ENCODE data around the gene PGBD1. TPM values are rescaled to one million over a fixed set of nuclear protein-coding genes. Genes with fewer than 3 reads are reported as not detected.

Gene PGBD1
- total and polyA plus RNA-seq, 2 of the 13 experiments (the other 11 are each of a cell fraction or from before 2014, with no cell fraction given), result 3.6 to 6.9 TPM

DNA sequence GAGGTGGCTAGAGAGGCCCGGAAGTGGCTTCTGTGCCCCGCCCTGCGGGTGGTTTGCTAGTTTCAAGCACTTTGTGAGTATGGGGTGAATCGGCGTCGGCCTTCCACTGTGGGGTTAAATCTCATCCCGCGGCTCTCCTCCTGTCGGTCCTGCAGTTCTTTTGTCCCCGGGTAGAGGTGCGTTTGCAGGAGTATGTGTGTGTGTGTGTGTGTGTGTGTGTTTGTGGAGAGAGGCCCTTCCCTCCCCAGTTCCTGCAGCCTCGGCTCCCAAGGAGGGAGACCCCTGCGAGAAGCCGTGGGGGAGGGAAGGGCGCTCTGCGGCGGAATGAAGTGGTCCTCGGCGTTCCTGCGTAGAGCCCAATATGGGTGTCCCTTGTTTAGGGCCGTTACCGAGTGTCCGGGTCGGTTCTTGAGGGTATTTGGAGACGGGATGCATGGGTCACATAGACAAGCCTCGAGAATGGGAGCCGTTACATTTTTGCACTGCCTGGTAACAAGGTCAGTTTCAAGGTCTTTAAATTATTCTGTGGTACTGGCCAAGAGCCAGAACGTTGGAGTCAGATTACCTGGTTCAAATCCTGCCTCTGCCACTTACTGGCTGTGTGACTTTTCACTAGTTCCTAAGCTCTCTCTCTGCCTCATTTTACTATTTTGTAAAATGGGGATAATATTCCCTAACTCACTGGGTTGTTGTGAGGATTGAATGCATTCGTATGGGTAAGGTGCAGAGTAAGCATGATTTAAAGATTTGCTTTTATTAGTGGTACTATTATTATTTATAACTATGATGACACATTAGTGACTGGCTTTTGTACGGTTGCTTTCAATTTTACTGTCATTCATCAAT lies 68.7 kb downstream of the PGBD1 start, which contains the start of gene ZKSCAN3 (continued):
- TF ChIP-seq ZFY (CRISPR knock-in tag; IDR thresholded peaks at IDR 0.05) (peak; percentile 82), SALL2 (CRISPR knock-in tag; IDR thresholded peaks at IDR 0.05) (peak; percentile 64; the same call in 1 of the 2 replicates), ZNF18 (CRISPR knock-in tag; IDR thresholded peaks at IDR 0.05; ENCODE audit: insufficient replicate concordance) (no peak), BHLHE40 (IDR thresholded peaks at IDR 0.05; ENCODE audit: low read length) (peak; percentile 55; the same call in 1 of the 2 replicates), ZKSCAN8 (CRISPR knock-in tag; IDR thresholded peaks at IDR 0.05; ENCODE audit: borderline replicate concordance) (no peak; the same call in 1 of the 2 replicates), TAF15 (IDR thresholded peaks at IDR 0.05; ENCODE audit: low read depth, low read length, poor library complexity, severe bottlenecking) (no peak), KAT8 (CRISPR knock-in tag; IDR thresholded peaks at IDR 0.05) (peak; percentile 96), ATF7-NPFF (CRISPR knock-in tag; IDR thresholded peaks at IDR 0.05; ENCODE audit: low read depth) (peak; percentile 72; the same call in 1 of the 2 replicates), FOXA3 (CRISPR knock-in tag; IDR thresholded peaks at IDR 0.05) (peak; percentile 15), ATAD3A (CRISPR knock-in tag; IDR thresholded peaks at IDR 0.05) (no peak), PAXIP1 (CRISPR knock-in tag; conservative IDR thresholded peaks at IDR 0.05) (peak; percentile 53), NR1H2 (CRISPR knock-in tag; IDR thresholded peaks at IDR 0.05; ENCODE audit: borderline replicate concordance, low read depth) (0 out of 2 replicates have a peak, but pooled peaks have one; percentile 30), ZIK1 (CRISPR knock-in tag; IDR thresholded peaks at IDR 0.05; ENCODE audit: borderline replicate concordance, low read depth) (0 out of 2 replicates have a peak, but pooled peaks have one; percentile 53), ZFP90 (CRISPR knock-in tag; IDR thresholded peaks at IDR 0.05; ENCODE audit: borderline replicate concordance) (0 out of 2 replicates have a peak, but pooled peaks have one; percentile 23), ERF (CRISPR knock-in tag; IDR thresholded peaks at IDR 0.05) (peak; percentile 81), MTF1 (CRISPR knock-in tag; IDR thresholded peaks at IDR 0.05) (no peak), ZNF460 (CRISPR knock-in tag; IDR thresholded peaks at IDR 0.05; ENCODE audit: borderline replicate concordance) (no peak)
- TF ChIP-seq, protein P1, sequence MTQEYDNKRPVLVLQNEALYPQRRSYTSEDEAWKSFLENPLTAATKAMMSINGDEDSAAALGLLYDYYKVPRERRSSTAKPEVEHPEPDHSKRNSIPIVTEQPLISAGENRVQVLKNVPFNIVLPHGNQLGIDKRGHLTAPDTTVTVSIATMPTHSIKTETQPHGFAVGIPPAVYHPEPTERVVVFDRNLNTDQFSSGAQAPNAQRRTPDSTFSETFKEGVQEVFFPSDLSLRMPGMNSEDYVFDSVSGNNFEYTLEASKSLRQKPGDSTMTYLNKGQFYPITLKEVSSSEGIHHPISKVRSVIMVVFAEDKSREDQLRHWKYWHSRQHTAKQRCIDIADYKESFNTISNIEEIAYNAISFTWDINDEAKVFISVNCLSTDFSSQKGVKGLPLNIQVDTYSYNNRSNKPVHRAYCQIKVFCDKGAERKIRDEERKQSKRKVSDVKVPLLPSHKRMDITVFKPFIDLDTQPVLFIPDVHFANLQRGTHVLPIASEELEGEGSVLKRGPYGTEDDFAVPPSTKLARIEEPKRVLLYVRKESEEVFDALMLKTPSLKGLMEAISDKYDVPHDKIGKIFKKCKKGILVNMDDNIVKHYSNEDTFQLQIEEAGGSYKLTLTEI (CRISPR knock-in tag; conservative IDR thresholded peaks at IDR 0.05), result no peak
- TF ChIP-seq, protein P2, sequence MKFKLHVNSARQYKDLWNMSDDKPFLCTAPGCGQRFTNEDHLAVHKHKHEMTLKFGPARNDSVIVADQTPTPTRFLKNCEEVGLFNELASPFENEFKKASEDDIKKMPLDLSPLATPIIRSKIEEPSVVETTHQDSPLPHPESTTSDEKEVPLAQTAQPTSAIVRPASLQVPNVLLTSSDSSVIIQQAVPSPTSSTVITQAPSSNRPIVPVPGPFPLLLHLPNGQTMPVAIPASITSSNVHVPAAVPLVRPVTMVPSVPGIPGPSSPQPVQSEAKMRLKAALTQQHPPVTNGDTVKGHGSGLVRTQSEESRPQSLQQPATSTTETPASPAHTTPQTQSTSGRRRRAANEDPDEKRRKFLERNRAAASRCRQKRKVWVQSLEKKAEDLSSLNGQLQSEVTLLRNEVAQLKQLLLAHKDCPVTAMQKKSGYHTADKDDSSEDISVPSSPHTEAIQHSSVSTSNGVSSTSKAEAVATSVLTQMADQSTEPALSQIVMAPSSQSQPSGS (CRISPR knock-in tag; IDR thresholded peaks at IDR 0.05), result peak; percentile 66

Measured in HepG2 (cell line).